ENCODE data around the gene POLE2. TPM values are rescaled to one million over a fixed set of nuclear protein-coding genes. Genes with fewer than 3 reads are reported as not detected.

Gene POLE2
- total RNA-seq, 1 experiment from 2014 or later: 24.5 TPM

- TF ChIP-seq REST (IDR thresholded peaks at IDR 0.05; ENCODE audit: low read depth) (no peak), RAD21 (IDR thresholded peaks at IDR 0.05; ENCODE audit: low read depth) (no peak), EGR1 (IDR thresholded peaks at IDR 0.05; ENCODE audit: low read depth) (no peak)
These were observed 93.5 kb downstream of the POLE2 start (continued) for GRCh38 chr14:49594347-49595091.

Other genes starting within 250 kb of the POLE2 start
- 1,825 TPM for gene RPS29, start 101.8 kb downstream of the POLE2 start, total RNA-seq (2021; ENCODE audit: unreplicated experiment)
- 34.6 TPM for gene LRR1, start 89.3 kb downstream of the POLE2 start, total RNA-seq (2021; ENCODE audit: unreplicated experiment)
- gene RPL36AL, start 67.6 kb downstream of the POLE2 start, total RNA-seq (2021; ENCODE audit: unreplicated experiment): 212 TPM
- 22.9 TPM for gene MGAT2, start 67.4 kb downstream of the POLE2 start, total RNA-seq (2021; ENCODE audit: unreplicated experiment)
- gene DNAAF2, start 53.0 kb downstream of the POLE2 start, total RNA-seq (2021; ENCODE audit: unreplicated experiment): 13.7 TPM
- 0.98 TPM for gene KLHDC1, start 4.9 kb upstream of the POLE2 start, total RNA-seq (2021; ENCODE audit: unreplicated experiment)
- 26.4 TPM for gene KLHDC2, start 79.9 kb upstream of the POLE2 start, total RNA-seq (2021; ENCODE audit: unreplicated experiment)
- 57.7 TPM for gene NEMF, start 164.6 kb upstream of the POLE2 start, total RNA-seq (2021; ENCODE audit: unreplicated experiment)
- 88.8 TPM for gene ARF6, start 204.9 kb upstream of the POLE2 start, total RNA-seq (2021; ENCODE audit: unreplicated experiment)